Spleen (tissue), 11 donors: ENCODE data around the gene CCDC77. TPM values are rescaled to one million over a fixed set of nuclear protein-coding genes. Genes with fewer than 3 reads are reported as not detected.
A peak's percentile ranks its signal among the peaks of the same experiment; 100 is the strongest.

Source experiments
- DNase-seq: peaks from one replicate; pipeline ENCODE4 v3.0.0-alpha.2; 2020
- H3K27ac ChIP-seq, 8 donors: fragments of 200-600 bp; sonication (generic) in 7 of 8; 1 replicate in 4 of 8; 2 replicates in 4 of 8; pipeline versions ENCODE4 v1.5.0 to v1.8.0; 2016 to 2021; ENCODE audit warnings: inconsistent platforms in 4 of 8, mild to moderate bottlenecking in 4 of 8, moderate library complexity in 1 of 8
- H3K27me3 ChIP-seq, 7 donors: fragments of 200-600 bp; sonication (generic) in 6 of 7; replicated peaks in 1 of 7; 1 replicate in 4 of 7; 2 replicates in 3 of 7; pipeline versions ENCODE4 v1.5.0 to v1.8.0; 2016 to 2021; ENCODE audit warnings: inconsistent platforms in 3 of 7, mild to moderate bottlenecking in 1 of 7
- H3K36me3 ChIP-seq, 6 donors: fragments of 200-600 bp; sonication (generic) in 5 of 6; 1 replicate in 4 of 6; 2 replicates in 2 of 6; pipeline versions ENCODE4 v1.5.0 to v1.8.0; 2016 to 2021; ENCODE audit warnings: inconsistent platforms in 2 of 6
- H3K4me1 ChIP-seq, 6 donors: fragments of 200-600 bp; sonication (generic) in 5 of 6; 1 replicate in 3 of 6; 2 replicates in 3 of 6; pipeline versions ENCODE4 v1.5.0 to v1.8.0; 2016 to 2021; ENCODE audit warnings: inconsistent platforms in 3 of 6
- H3K4me3 ChIP-seq, 8 donors: fragments of 200-600 bp; sonication (generic) in 7 of 8; 1 replicate in 4 of 8; 2 replicates in 4 of 8; pipeline versions ENCODE4 v1.5.0 to v1.8.0; 2016 to 2021; ENCODE audit warnings: inconsistent platforms in 4 of 8, mild to moderate bottlenecking in 4 of 8, moderate library complexity in 2 of 8
- H3K9me3 ChIP-seq, 8 donors: fragments of 200-600 bp; sonication (generic) in 7 of 8; 1 replicate in 4 of 8; 2 replicates in 4 of 8; pipeline versions ENCODE4 v1.5.0 to v1.8.0; 2016 to 2021; ENCODE audit warnings: inconsistent platforms in 4 of 8
- POLR2A ChIP-seq, 3 donors: fragments of 450-650 bp; IDR thresholded peaks; one replicate each; pipeline ENCODE4 v1.5.1; 2017; ENCODE audit warnings: antibody characterized with exemption in 3 of 3, mild to moderate bottlenecking in 1 of 3
- POLR2AphosphoS5 ChIP-seq, 3 donors: sonication (generic); formaldehyde crosslinking; IDR thresholded peaks; one replicate each; pipeline ENCODE4 v1.5.1; 2017; ENCODE audit warnings: antibody characterized with exemption in 3 of 3
- WGBS, 5 donors: extraction: QIAGEN DNeasy Blood & Tissue Kit in 3 of 5; methylation state at CpG; one replicate each; pipeline versions ENCODE4 v1.1.5 to v1.1.7; 2013 to 2018; 5-methylcytosine and 5-hydroxymethylcytosine counted together
- intact Hi-C: fragments of 100-400 bp; cut with DNase I; formaldehyde crosslinking; loops from one replicate; pipeline ENCODE4 v1.15.0; 2023; ENCODE audit warnings: low total_unique reads
- polyA plus RNA-seq, 3 donors: library from polyadenylated mRNA; stranded (reverse); fragments of 200-250 nt; gene quantifications; one replicate each; pipeline ENCODE4 v1.2.1, GENCODE V29; 2013
- total RNA-seq, 7 donors: library from RNA; depleted of rRNA in 3 of 7; stranded (reverse); fragments of >200 nt in 3 of 7; fragmentation: NEBNext Ultra II Directional in 4 of 7; extraction: Animal tissue kit (Norgen Biotek cat#: 25700) in 4 of 7; gene quantifications; one replicate each; pipeline versions ENCODE4 v1.1.0 to v1.2.1, GENCODE V29; 2016 to 2021
- TF ChIP-seq, protein P1 (sequence below), 11 experiments: fragments of 200-600 bp in 7 of 11; fragments of 450-650 bp in 4 of 11; sonication (generic) in 4 of 11; IDR thresholded peaks in 8 of 11; conservative IDR thresholded peaks in 3 of 11; 1 replicate in 7 of 11; 2 replicates in 4 of 11; pipeline versions ENCODE4 v1.4.0 to v1.8.0; 2016 to 2021; ENCODE audit warnings: antibody characterized with exemption in 11 of 11, inconsistent platforms in 4 of 11, mild to moderate bottlenecking in 1 of 11
- donor health status: healthy with polysubstance abuse.
- donor health status: DM: no; HTN: no; CAD: no; lungs with moderate emphysema.
- donor health status: DM: no; HTN: no; CAD: no.
- donor health status: Bipolar disorder and iron deficiency.
- donor health status: healthy.
- donor health status: DM: no; HTN: no; CAD: no.
- donor health status: DM: yes; HTN: yes; CAD: no.

The CCDC77 gene
- total and polyA plus RNA-seq, 10 donors: 6.5 to 17.9 (median 10.1) TPM

DNA sequence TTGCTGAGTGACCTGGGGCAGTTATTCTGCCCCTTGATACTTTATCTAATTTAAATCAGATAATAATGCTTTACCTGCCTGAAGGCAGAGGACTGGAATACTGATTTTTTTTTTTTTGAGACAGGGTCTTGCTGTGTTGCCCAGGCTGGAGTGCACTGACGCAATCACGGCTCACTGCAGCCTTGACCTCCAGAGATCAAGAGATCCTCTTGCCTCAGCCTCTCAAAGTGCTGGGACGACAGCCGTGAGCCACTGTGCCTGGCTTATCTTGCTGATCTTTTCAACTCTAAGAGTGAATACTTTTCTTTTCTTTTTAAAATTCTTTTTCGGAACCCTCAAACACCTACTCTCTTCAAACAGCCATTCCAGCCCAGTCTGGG is 57.6 kb downstream of the CCDC77 start:
- DNase-seq: no peak
- H3K27ac ChIP-seq: no peak overlapping the region
- H3K4me3 ChIP-seq: peak overlapping the region in 5 of 8 donors; percentile 38 to 78 (median 54)
- no peaks in the 10 kb centered on the region for H3K9me3 ChIP-seq
- peaks cover 5 to 22% (median 17%) of the 10 kb centered on the region in 6 donors for H3K4me1 ChIP-seq
- H3K27me3 ChIP-seq: peaks cover 0 to 72% (median 36%) of the 10 kb centered on the region in 7 donors
- H3K36me3 ChIP-seq: no peaks in the 10 kb centered on the region
- TF ChIP-seq, protein P1, sequence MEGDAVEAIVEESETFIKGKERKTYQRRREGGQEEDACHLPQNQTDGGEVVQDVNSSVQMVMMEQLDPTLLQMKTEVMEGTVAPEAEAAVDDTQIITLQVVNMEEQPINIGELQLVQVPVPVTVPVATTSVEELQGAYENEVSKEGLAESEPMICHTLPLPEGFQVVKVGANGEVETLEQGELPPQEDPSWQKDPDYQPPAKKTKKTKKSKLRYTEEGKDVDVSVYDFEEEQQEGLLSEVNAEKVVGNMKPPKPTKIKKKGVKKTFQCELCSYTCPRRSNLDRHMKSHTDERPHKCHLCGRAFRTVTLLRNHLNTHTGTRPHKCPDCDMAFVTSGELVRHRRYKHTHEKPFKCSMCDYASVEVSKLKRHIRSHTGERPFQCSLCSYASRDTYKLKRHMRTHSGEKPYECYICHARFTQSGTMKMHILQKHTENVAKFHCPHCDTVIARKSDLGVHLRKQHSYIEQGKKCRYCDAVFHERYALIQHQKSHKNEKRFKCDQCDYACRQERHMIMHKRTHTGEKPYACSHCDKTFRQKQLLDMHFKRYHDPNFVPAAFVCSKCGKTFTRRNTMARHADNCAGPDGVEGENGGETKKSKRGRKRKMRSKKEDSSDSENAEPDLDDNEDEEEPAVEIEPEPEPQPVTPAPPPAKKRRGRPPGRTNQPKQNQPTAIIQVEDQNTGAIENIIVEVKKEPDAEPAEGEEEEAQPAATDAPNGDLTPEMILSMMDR (IDR thresholded peaks at IDR 0.05 in 8 of 11, conservative IDR thresholded peaks at IDR 0.05 in 3 of 11): no peak
- TF ChIP-seq POLR2AphosphoS5 (IDR thresholded peaks at IDR 0.05) (no peak), POLR2A (IDR thresholded peaks at IDR 0.05) (no peak)
- WGBS, 5 donors: 55 to 73% (median 68%) methylated on average over 5 of the region's 5 CpGs
- intact Hi-C loops: loop anchor here (5.0 kb wide), 1 partner anchor 88 kb away; no protein-coding TSS in a partner anchor

DNA sequence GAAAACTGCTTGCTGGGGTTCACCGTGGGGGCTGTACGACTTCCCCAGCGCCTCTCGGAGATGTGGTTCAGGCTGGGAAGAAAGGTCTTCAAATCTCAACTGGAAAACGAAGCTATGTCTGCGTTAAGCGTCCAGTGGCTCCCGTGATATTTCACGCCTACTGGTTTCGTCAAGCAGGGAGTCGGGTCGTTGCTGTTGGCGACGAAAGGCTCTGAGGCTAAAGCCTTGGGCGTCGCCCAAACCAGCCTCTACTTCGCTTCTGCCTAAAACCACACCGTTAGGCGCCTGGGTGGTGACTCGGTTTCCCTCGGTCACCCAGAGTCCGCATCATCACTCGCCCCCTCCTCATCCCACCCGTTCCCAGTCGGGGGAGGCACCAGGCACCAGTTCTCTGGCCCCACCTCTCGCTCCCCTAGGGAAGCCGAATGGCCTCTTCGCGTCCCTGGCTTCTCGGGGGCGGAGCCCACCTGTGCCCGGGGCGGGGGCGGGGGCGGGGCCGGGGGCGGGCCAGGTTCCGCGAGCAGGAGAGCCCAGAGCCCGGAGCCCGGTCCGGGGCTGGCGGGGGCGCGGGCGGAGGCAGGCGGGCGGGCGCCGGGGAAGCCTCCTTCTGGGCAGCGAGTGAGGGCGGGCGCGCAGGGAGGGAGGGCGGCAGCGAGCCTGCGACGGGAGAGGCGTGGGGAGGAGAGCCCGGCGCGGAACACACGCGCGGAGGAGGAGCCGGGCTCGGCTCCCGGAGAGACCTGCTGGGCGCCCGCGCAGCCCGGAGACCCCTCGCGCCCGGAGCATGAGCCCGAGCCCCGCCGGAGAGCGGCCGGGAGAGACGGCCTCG is 58.2 kb downstream of the CCDC77 start, which contains the start of gene B4GALNT3:
Gene B4GALNT3 (plus strand): TSS at position 510 of the 829 bp plus-strand sequence. CDS start 438 bp downstream, outside the sequence.
- Histone ChIP-seq H3K27me3 (peaks cover 0 to 73% (median 36%) of the 10 kb centered on the region in 7 donors), H3K4me3 (peak within 1 kb of the TSS; percentile 25 to 78 (median 49)), H3K27ac (no peak within 1 kb of the TSS), H3K36me3 (no peaks in the 10 kb centered on the region), H3K4me1 (peaks cover 5 to 22% (median 17%) of the 10 kb centered on the region in 6 donors), H3K9me3 (no peaks in the 10 kb centered on the region)
- TF ChIP-seq, protein P1 (IDR thresholded peaks at IDR 0.05 in 8 of 11, conservative IDR thresholded peaks at IDR 0.05 in 3 of 11): no peak
- TF ChIP-seq POLR2A (IDR thresholded peaks at IDR 0.05): no peak
- no peak for TF ChIP-seq POLR2AphosphoS5 (IDR thresholded peaks at IDR 0.05)
- DNase-seq: peak; percentile 78
- 4 to 19% (median 6%) methylated on average over 25 to 82 of the region's 82 CpGs for WGBS, 5 donors
- intact Hi-C loops: loop anchor here (5.0 kb wide), 1 partner anchor 88 kb away; no protein-coding TSS in a partner anchor

DNA sequence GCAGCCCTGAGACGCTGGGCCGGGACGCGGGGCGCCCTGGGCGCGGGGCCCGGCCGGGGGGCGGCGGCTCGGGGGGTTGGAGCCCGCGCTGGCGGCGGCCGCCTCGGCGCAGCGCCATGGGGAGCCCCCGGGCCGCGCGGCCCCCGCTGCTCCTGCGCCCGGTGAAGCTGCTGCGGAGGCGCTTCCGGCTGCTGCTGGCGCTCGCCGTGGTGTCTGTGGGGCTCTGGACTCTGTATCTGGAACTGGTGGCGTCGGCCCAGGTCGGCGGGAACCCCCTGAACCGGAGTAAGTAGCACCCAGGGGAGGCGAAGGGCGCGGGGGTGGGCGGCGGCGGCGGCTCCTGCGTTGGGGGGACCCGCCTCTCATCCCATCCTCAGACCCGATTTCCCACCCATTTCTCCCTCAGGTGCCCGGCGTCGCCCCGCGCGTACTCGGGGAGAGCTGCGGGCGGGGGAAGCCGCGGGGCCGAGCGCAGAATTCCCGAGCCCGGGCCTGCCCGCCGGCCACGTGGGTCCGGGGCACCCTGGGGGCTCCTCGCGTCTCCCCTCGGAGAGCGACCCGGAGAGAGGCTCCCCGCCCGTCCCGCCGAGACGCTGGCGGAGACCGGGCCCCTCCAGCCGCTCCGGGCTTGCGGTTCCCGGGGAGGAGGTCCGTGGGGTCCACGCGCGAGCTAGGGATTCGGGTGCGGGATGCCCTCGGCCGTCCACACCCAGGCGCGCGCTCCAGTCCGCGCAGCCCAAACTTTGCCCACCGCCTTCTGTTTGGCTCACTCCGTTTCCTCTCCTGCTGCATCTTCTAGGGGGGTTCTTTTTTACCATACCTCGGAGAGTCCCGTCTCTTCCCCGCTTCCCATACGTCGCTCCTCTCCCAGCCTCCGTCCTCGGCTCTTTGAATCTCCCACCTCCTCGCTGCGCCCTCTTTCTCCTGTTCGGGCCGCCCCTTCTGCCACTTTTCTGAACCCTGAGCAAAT is 59.1 kb downstream of the CCDC77 start:
- TF ChIP-seq, protein P1 (IDR thresholded peaks at IDR 0.05 in 8 of 11, conservative IDR thresholded peaks at IDR 0.05 in 3 of 11): no peak
- TF ChIP-seq POLR2A (IDR thresholded peaks at IDR 0.05): no peak
- TF ChIP-seq POLR2AphosphoS5 (IDR thresholded peaks at IDR 0.05): no peak
- 4 to 13% (median 6%) methylated on average over 42 to 109 of the region's 109 CpGs for WGBS, 5 donors
- Histone ChIP-seq H3K9me3 (no peaks in the 10 kb centered on the region), H3K4me3 (peak overlapping the region; percentile 25 to 78 (median 49)), H3K4me1 (peaks cover 5 to 22% (median 17%) of the 10 kb centered on the region in 6 donors), H3K27ac (no peak overlapping the region), H3K36me3 (no peaks in the 10 kb centered on the region), H3K27me3 (peaks cover 0 to 73% (median 36%) of the 10 kb centered on the region in 7 donors)
- DNase-seq: peak; percentile 78
- intact Hi-C loops: no loop called here
